GM03348 (cell line): ENCODE data around the gene GET4.
"Not testable (repeated sequence)": the region's sequence is repeated elsewhere in the genome, so short reads cannot be mapped to it uniquely, and the experiment has no call there.

Experiments
- DNase-seq: peaks from one replicate; pipeline ENCODE4 v3.0.0; 2012; ENCODE audit warnings: low spot score

The GET4 gene

GRCh38 chr7:930975-931758, 54.8 kb downstream of the GET4 start:
- DNase-seq = no peak

GRCh38 chr7:931871-932650, 55.7 kb downstream of the GET4 start:
- DNase-seq = no peak

GRCh38 chr7:932651-932975, 56.3 kb downstream of the GET4 start:
- DNase-seq = no peak

- no peak for DNase-seq
Measured at GRCh38 chr7:934469-935163, 58.3 kb downstream of the GET4 start.

- DNase-seq = no peak
Measured at GRCh38 chr7:935164-935873, 59.0 kb downstream of the GET4 start.

- DNase-seq = no peak
Measured at GRCh38 chr7:935874-936385, 59.6 kb downstream of the GET4 start.

GRCh38 chr7:936386-937054, 60.2 kb downstream of the GET4 start:
- DNase-seq = peak; percentile 58

GRCh38 chr7:937856-938484, 61.6 kb downstream of the GET4 start:
- no peak for DNase-seq

GRCh38 chr7:938546-939185, 62.3 kb downstream of the GET4 start:
- DNase-seq = no peak

- DNase-seq = no peak
Measured at GRCh38 chr7:939843-940242, 63.5 kb downstream of the GET4 start.

- DNase-seq = no peak
Measured at GRCh38 chr7:940599-941408, 64.5 kb downstream of the GET4 start.

- DNase-seq = not testable (repeated sequence)
Measured at GRCh38 chr7:943793-944192, 67.4 kb downstream of the GET4 start.

- DNase-seq = no peak
Measured at GRCh38 chr7:944744-945143, 68.4 kb downstream of the GET4 start.

- DNase-seq = no peak
Measured at GRCh38 chr7:945147-945555, 68.8 kb downstream of the GET4 start.

GRCh38 chr7:945556-946255, 69.4 kb downstream of the GET4 start:
- no peak for DNase-seq
